Midbrain (tissue), 1 donor: Measurements from ENCODE around the gene CDC42SE2.
"Not testable (repeated sequence)": the region's sequence is repeated elsewhere in the genome, so short reads cannot be mapped to it uniquely, and the experiment has no call there.

Source experiments
- DNase-seq: peaks from one replicate; lab custom pipeline; 2025; lab: John Stamatoyannopoulos, UW

CDC42SE2 gene

DNA sequence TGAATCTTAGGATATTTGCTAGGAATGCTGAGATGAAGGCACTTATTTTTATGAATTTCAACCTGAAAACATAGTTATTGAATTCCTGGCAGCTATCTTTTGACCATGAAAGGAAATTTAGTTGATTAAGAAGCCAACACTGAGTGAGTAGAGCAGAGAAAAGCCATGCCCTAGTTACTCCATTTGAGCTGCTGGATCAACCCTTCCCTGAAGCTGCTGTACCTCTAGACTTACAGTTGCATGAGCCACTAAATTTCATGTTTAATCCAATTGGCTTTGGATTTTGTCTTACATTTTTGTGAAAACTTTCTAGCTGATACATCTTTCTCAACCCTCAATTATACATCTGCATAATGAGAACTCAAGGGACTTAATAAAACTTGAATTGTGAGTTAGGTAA, 54.6 kb downstream of the CDC42SE2 start:
- no peak for DNase-seq

DNA sequence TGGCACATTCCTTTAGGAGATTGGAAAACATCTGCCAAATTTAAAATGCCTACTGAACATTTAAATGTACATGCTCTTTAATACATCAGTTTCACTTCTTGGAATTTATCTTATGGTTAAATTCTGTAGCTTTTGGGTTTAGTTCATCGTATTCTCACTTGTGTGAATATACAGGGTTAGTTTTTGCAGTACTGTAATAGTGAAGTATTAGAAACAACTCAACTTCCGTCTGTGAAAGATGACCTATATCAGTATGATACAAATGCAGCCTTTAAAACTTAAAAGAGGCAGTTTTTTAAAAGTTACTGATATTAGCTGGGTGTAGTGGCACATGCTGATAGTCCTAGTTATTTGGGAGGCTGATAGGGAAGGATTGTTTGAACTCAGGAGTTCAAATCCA, 57.2 kb downstream of the CDC42SE2 start:
- DNase-seq = no peak

- no peak for DNase-seq
Measured at GRCh38 chr5:131322926-131323325, 59.1 kb downstream of the CDC42SE2 start.

DNA sequence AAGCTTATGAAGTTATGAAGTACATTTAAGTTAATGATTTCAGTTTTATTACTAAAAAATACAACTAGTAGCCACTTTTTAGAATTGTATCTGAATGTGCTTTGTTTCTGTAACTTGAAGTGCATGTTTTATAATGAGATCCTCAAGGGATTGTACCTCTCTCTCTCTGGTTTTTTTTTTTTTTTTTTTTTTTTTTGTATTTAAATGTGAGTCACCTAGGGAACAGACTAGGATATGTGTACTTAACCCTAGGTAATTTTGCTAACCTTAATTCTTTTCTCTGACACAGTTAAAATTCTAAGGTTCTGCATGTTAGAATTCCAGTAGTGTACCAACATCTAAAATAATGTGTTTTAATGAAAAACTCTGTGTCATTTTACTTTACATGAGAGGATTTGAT, 59.5 kb downstream of the CDC42SE2 start:
- no peak for DNase-seq

GRCh38 chr5:131324303-131324702, 60.5 kb downstream of the CDC42SE2 start:
- peak; percentile 82 for DNase-seq

DNA sequence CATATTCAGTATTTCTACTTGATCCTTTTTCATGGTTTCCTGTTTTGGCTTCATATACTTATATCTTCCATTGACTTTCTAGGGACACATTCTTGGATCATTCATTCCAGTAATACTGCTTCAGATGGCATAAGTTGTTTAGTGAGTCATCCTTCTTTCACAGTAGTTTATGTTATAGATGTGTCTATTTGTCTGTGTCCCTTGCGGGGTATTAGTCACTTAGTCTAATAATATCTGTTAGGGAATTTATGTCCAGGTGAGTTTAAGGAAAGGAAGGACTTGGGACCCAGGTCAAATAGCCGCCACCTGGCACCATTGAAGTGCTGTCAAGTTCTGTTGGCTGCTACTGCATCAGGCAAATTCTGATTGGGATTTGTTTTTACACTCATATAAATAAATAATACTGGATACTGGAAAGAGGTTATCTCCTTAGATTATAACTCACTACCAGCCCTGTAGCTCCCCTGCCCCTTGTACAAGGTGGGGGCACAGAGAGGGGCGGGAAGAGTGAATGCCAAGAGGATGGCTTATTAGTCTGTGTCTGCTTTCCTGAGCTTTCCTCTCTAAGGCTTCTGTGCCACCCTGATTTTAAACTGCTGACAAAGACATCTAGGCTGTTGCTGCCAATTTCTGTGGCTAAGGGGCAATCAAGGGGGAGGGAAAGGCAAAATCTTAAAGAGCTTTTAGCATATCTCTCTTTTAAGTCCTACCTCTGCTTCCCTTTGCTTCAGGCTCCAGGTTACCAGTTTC, 64.9 kb downstream of the CDC42SE2 start:
- no peak for DNase-seq

- no peak for DNase-seq
Measured at GRCh38 chr5:131329286-131329560, 65.4 kb downstream of the CDC42SE2 start.

DNA sequence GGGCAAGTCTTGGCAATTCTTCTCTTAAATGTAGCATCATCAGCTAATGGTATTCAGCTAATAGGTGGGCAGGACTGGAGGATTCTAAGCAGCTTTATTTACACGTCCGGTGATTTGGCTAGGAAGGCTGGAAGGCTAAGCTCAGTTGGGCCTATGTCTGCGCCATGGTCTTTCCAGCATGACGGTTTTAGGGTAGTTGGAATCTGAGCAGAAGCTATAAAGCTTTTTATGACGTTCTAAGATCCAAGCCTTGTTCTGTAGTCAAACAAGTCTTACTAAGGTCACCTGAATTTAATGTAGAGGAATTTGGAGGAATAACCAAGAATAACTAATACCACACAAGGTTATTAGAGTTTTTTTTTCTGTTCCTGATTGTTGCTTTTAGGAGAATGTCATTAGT, 66.2 kb downstream of the CDC42SE2 start:
- no peak for DNase-seq

GRCh38 chr5:131335756-131336155, 71.9 kb downstream of the CDC42SE2 start:
- DNase-seq = not testable (repeated sequence)

GRCh38 chr5:131336801-131337200, 72.9 kb downstream of the CDC42SE2 start:
- not testable (repeated sequence) for DNase-seq

DNA sequence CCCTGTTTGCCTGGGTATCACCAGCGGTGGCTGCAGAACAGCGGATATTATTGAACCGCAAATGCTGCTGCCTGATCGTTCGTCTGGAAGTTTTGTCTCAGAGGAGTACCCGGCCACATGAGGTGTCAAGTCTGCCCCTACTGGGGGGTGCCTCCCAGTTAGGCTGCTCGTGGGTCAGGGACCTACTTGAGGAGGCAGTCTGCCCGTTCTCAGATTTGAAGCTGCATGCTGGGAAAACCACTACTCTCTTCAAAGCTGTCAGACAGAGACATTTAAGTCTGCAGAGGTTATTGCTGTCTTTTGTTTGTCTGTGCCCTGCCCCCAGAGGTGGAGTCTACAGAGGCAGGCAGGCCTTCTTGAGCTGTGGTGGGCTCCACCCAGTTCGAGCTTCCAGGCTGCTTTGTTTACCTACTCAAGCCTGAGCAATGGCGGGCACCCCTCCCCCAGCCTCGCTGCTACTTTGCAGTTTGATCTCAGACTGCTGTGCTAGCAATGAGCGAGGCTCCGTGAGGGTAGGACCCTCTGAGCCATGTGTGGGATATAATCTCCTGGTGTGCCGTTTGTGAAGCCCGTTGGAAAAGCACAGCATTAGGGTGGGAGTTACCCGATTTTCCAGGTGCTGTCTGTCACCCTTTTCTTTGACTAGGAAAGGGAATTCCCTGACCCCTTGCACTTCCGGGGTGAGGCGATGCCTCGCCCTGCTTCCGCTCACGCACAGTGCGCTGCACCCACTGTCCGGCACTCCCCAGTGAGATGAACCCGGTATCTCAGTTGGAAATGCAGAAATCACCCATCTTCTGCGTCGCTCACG, 73.6 kb downstream of the CDC42SE2 start:
- not testable (repeated sequence) for DNase-seq

- DNase-seq = no peak
Measured at GRCh38 chr5:131338051-131338453, 74.2 kb downstream of the CDC42SE2 start.

- not testable (repeated sequence) for DNase-seq
Measured at GRCh38 chr5:131344288-131344687, 80.4 kb downstream of the CDC42SE2 start.

GRCh38 chr5:131346204-131346603, 82.4 kb downstream of the CDC42SE2 start:
- DNase-seq = not testable (repeated sequence)

DNA sequence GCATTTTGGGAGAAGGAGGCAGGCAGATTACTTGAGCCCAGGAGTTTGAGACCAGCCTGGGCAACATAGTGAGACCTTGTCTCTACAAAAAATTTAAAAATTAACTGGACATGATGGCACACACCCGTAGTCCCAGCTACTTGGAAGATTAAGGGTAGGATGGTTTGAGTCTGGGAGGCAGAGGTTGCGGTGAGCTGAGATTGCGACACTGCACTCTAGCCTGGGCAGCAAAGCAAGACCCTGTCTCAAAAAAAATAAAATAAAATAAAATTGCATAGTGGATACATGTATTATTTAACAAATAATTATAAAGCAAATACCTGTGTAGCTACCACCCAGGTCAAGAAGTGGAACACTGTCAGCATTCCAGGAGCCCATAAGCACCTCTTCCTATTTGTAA, 90.1 kb downstream of the CDC42SE2 start:
- DNase-seq = no peak

DNA sequence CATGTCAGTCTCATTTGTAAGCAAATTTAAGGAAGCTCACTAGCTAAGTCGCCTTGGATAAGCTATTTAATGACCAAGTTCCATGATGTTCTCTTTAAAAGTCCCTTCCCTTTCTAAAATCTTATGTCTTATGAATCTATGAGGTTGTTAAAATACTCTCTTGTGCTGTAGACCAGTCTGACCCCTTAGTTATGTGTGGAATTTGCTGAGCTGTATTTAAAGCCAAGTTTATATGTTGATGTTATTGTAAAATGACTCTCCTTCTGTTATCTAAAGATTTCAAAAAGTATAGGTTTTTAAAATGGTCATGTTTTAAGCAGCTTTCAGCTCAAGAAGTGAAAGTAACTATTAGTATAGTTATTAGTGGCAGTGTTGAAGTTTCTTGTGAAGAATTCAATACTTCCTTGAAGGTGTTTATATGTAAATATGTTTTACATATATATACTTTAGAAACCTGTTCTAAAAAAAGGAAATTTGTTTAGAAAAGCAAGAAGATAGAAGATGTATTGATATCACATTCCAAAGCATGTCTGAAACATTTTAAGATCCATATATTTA, 92.2 kb downstream of the CDC42SE2 start:
- no peak for DNase-seq

- DNase-seq = no peak
Measured at GRCh38 chr5:131356619-131357018, 92.8 kb downstream of the CDC42SE2 start.

GRCh38 chr5:131357739-131358561, 94.1 kb downstream of the CDC42SE2 start:
- no peak for DNase-seq

GRCh38 chr5:131361677-131362315, 97.9 kb downstream of the CDC42SE2 start:
- DNase-seq = no peak

DNA sequence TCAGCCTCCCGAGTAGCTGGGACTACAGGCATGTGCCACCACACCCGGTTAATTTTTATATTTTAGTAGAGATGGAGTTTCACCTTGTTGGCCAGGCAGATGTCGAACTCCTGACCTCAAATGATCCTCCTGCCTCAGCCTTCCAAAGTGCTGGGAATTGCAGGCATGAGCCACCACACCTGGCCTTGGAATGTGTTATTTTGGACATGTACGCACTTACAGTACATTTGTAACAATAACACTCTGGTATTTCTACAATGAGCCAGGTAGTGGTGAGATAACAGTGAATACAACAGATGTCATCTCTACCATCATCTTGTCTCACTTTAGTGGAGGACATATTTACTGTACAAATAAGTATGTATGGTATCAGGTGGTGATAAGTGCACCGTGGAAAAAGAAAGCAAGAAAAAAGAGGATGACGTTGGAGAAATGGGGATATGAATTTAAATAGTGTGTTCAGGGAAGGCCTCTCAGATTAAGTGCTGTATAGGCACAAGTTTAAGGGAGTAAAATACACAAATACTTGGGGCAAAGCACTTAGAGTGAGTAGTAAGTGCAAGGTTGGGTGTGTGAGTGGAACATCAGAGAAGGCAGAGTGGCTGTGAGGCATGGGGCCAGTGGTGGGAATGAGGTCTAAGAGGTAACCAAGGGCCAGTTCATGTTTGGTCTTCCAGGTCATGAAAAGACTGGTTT, 100.1 kb downstream of the CDC42SE2 start:
- no peak for DNase-seq

DNA sequence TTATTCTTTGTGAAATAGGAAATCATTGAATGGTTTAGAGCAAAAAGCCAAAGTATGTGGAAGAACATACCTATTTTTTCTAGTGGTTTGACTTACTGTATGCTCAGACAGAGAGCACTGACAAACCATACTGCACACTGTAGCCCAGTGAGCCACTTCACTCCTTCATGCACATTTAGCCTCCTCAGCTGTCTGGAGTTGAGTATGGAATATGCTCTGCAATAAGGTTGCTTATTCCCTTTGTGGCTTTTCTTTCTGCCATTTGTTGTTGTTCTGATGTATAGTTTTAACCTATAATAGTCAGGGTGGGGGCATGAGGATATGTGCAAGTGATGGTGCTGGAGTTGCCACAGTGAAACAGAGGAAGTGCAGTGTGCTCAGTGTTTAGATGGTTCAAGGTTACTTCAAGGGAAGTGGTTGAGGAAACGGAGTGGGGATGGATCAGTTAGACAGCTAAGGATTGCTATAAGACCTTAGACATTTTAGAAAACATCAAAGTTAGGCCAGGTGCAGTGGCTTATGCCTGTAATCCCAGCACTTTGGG, 100.7 kb downstream of the CDC42SE2 start:
- no peak for DNase-seq
